MCF 10A (cell line): ENCODE results near the gene DACH1. TPM values are rescaled to one million over a fixed set of nuclear protein-coding genes. Genes with fewer than 3 reads are reported as not detected.

Experiments used
- BruUV-seq: library from RNA; stranded (reverse); fragments of 400-500 nt; replicated peaks from 2 replicates; lab custom pipeline; 2021; lab: Mats Ljungman, UMichigan
- CTCF ChIA-PET: fragments of 300-600 bp; sonication (Branson Sonifier 250); formaldehyde crosslinking; extraction: SDS; loops from one replicate; lab custom pipeline; 2021; ENCODE audit warnings: antibody characterized with exemption, inconsistent platforms; lab: Yijun Ruan, JAX
- POLR2A ChIA-PET: fragments of 300-600, 350-650 bp; sonication (Branson Sonifier 250); formaldehyde crosslinking; extraction: SDS; loops from one replicate; lab custom pipeline; 2020; ENCODE audit warnings: antibody characterized with exemption, inconsistent platforms; lab: Yijun Ruan, JAX
- DNase-seq: peaks from one replicate; pipeline ENCODE4 v3.0.0-alpha.2; 2018; ENCODE audit not compliant: unreplicated experiment
- H3K27ac Mint-ChIP-seq: one replicate; pipeline ENCODE4 v1.8.0; 2022; ENCODE audit warnings: mild to moderate bottlenecking, low read depth, mixed read lengths; ENCODE audit not compliant: unreplicated experiment
- H3K27me3 Mint-ChIP-seq: one replicate; pipeline ENCODE4 v1.8.0; 2022; ENCODE audit warnings: mixed read lengths; ENCODE audit not compliant: insufficient read depth, unreplicated experiment
- H3K36me3 Mint-ChIP-seq: one replicate; pipeline ENCODE4 v1.8.0; 2022; ENCODE audit warnings: mild to moderate bottlenecking, moderate library complexity, mixed read lengths; ENCODE audit not compliant: insufficient read depth, unreplicated experiment
- H3K4me1 Mint-ChIP-seq: one replicate; pipeline ENCODE4 v1.8.0; 2022; ENCODE audit warnings: mixed read lengths; ENCODE audit not compliant: insufficient read depth, unreplicated experiment
- H3K4me3 Mint-ChIP-seq: one replicate; pipeline ENCODE4 v1.8.0; 2022; ENCODE audit warnings: mild to moderate bottlenecking, moderate library complexity, mixed read lengths; ENCODE audit not compliant: unreplicated experiment
- H3K9me3 Mint-ChIP-seq: one replicate; pipeline ENCODE4 v1.8.0; 2022; ENCODE audit warnings: mixed read lengths; ENCODE audit not compliant: unreplicated experiment
- CTCF ChIP-seq: fragments of 200-600 bp; IDR thresholded peaks from one replicate; pipeline ENCODE4 v1.8.0; 2022; ENCODE audit warnings: antibody characterized with exemption, mild to moderate bottlenecking; ENCODE audit not compliant: unreplicated experiment
- intact Hi-C: fragments of 100-400 bp; cut with micrococcal nuclease; formaldehyde crosslinking; loops from 2 replicates; pipeline ENCODE4 v1.14.1; 2022
- total RNA-seq: library from RNA; stranded (reverse); gene quantifications from 2 replicates; pipeline ENCODE4 v1.2.3, GENCODE V29; 2022

The DACH1 gene
- total RNA-seq, 1 experiment from 2014 or later: not detected

- no peak for TF ChIP-seq CTCF
- Mint-ChIP-seq H3K27ac (no peak overlapping the region), H3K9me3 (no peaks in the 10 kb centered on the region), H3K36me3 (no peaks in the 10 kb centered on the region), H3K27me3 (peaks cover 68% of the 10 kb centered on the region), H3K4me1 (no peaks in the 10 kb centered on the region), H3K4me3 (no peak overlapping the region)
- ChIA-PET POLR2A (no interaction called here), CTCF (interaction anchor here (0.6 kb wide), 1 partner anchor 563 kb away, joined by 3 read pairs; no protein-coding TSS in a partner anchor)
- DNase-seq: no peak
- intact Hi-C loops: no loop called here
- BruUV-seq: no TSS peak
Observed at GRCh38 chr13:71460211-71460610, 406.8 kb downstream of the DACH1 start.

DNA sequence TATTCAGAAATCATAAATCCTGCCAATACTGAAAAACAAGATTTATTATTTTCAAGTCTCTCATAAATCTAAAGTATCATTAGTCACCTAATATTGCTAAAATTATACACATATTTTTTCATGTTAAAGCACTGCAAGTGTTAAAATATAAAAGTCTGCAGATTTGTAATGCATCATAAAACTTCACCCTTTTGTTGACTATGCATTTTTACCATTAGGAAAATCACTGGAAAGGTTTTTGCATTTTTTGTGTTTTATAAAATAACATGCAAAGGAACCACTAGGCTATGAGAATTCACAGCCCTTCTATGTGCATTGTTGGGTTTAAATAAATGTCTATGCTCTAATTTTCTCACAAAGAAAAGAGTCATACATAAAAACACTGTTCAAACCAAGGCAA lies 407.3 kb downstream of the DACH1 start:
- ChIA-PET CTCF (interaction anchor here (0.6 kb wide), 1 partner anchor 563 kb away, joined by 3 read pairs; no protein-coding TSS in a partner anchor), POLR2A (no interaction called here)
- intact Hi-C loops: no loop called here
- Mint-ChIP-seq H3K9me3 (no peaks in the 10 kb centered on the region), H3K27me3 (peaks cover 68% of the 10 kb centered on the region), H3K36me3 (no peaks in the 10 kb centered on the region), H3K4me3 (no peak overlapping the region), H3K27ac (no peak overlapping the region), H3K4me1 (no peaks in the 10 kb centered on the region)
- no peak for TF ChIP-seq CTCF
- no TSS peak for BruUV-seq
- DNase-seq: no peak

GRCh38 chr13:71457645-71458044 lies 409.4 kb downstream of the DACH1 start:
- BruUV-seq: no TSS peak
- Mint-ChIP-seq H3K4me3 (no peak overlapping the region), H3K4me1 (no peaks in the 10 kb centered on the region), H3K27ac (no peak overlapping the region), H3K9me3 (no peaks in the 10 kb centered on the region), H3K36me3 (no peaks in the 10 kb centered on the region), H3K27me3 (peaks cover 52% of the 10 kb centered on the region)
- CTCF ChIA-PET: no interaction called here
- POLR2A ChIA-PET: no interaction called here
- intact Hi-C loops: no loop called here
- TF ChIP-seq CTCF: no peak
- DNase-seq: no peak

- no peaks in the 10 kb centered on the region for H3K36me3 Mint-ChIP-seq
- no peak overlapping the region for H3K27ac Mint-ChIP-seq
- ChIA-PET POLR2A (no interaction called here), CTCF (no interaction called here)
- no peaks in the 10 kb centered on the region for H3K9me3 Mint-ChIP-seq
- no peak for TF ChIP-seq CTCF
- no peaks in the 10 kb centered on the region for H3K4me1 Mint-ChIP-seq
- no TSS peak for BruUV-seq
- intact Hi-C loops: no loop called here
- no peak overlapping the region for H3K4me3 Mint-ChIP-seq
- H3K27me3 Mint-ChIP-seq: peaks cover 49% of the 10 kb centered on the region
- no peak for DNase-seq
Observed at GRCh38 chr13:71456136-71456535, 410.9 kb downstream of the DACH1 start.
